Progenitor cell of endocrine pancreas (in vitro differentiated cells): Measurements from ENCODE around the gene SMAD3. TPM values are rescaled to one million over a fixed set of nuclear protein-coding genes. Genes with fewer than 3 reads are reported as not detected.
A peak's percentile ranks its signal among the peaks of the same experiment; 100 is the strongest.

Source experiments
- DNase-seq: peaks from one replicate; pipeline ENCODE4 v3.0.0; 2021; ENCODE audit warnings: low spot score; ENCODE audit not compliant: unreplicated experiment
- H3K27ac Mint-ChIP-seq: 2 replicates; pipeline ENCODE4 v1.8.0; 2021; ENCODE audit warnings: mild to moderate bottlenecking, moderate library complexity, mixed read lengths
- H3K27me3 Mint-ChIP-seq: 2 replicates; pipeline ENCODE4 v1.8.0; 2021; ENCODE audit warnings: mixed read lengths
- H3K36me3 Mint-ChIP-seq: 2 replicates; pipeline ENCODE4 v1.8.0; 2022; ENCODE audit warnings: mixed read lengths; ENCODE audit not compliant: insufficient read depth
- H3K4me1 Mint-ChIP-seq: 2 replicates; pipeline ENCODE4 v1.8.0; 2021; ENCODE audit warnings: low read depth, mixed read lengths
- H3K4me3 Mint-ChIP-seq: 2 replicates; pipeline ENCODE4 v1.8.0; 2021; ENCODE audit warnings: low read depth, mild to moderate bottlenecking, moderate library complexity, mixed read lengths
- H3K9me3 Mint-ChIP-seq: 2 replicates; pipeline ENCODE4 v1.8.0; 2021; ENCODE audit warnings: low read depth, mixed read lengths
- total RNA-seq: library from RNA; stranded (reverse); gene quantifications from 2 replicates; pipeline ENCODE4 v1.2.1, GENCODE V29; 2021
- TF ChIP-seq, protein P1 (sequence below): fragments of 200-600 bp; sonication (generic); IDR thresholded peaks from one replicate; pipeline ENCODE4 v1.5.0; 2021; ENCODE audit warnings: antibody characterized with exemption, mild to moderate bottlenecking; ENCODE audit not compliant: unreplicated experiment

Gene SMAD3
- total RNA-seq, 1 donor from 2014 or later: 51.3 TPM

DNA sequence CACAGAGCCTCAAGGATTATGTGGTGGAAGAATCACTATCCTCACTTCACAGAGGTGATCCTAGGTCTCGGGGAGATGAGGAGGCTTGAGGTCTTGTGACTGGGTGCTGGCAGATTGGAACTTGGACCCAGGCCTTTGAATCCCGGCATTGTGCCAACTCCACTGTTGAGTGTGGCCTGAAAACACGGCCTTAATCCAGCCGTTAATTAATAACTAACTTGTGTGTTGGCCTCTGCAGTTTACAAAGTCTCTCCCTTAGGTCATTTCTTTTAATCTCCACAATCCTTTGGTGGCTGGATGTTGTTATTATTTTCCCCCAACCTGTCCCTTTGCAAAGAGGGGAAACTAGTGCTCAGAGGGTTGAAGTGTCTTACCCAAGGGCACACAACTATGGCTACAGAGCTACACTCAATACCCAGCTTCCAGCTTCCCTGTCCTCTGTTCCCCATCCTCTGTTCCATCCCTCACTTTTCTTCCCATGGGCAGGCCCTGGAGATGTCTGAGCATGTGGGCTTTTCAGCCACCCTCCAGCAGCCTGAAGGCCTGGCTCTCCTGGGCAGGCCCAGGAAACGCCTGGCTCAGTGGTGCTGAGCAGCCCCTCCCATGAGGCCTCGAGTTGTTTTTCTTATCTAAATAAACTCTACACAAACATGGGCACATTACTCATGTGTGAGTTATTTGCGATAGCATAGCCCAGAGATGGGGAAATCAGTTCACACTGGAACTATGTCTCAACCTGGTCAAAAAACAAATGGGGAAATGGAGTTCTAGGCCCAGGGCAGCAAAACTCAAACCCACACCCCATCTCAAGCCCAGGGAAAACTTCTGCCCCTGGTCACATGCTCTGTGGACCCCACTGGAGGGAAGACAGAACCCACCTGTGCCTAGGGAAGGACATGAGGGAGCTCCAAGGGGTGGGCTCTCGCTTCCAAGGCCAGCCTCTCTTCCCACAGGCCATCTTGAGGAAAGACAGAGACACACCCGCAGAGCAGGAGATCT lies 16.8 kb upstream of the SMAD3 start:
- Mint-ChIP-seq H3K27me3 (no peaks in the 10 kb centered on the region), H3K36me3 (no peaks in the 10 kb centered on the region), H3K4me3 (no peak overlapping the region), H3K9me3 (no peaks in the 10 kb centered on the region), H3K4me1 (peaks cover 39% of the 10 kb centered on the region), H3K27ac (peak overlapping the region; percentile 92)
- TF ChIP-seq, protein P1, sequence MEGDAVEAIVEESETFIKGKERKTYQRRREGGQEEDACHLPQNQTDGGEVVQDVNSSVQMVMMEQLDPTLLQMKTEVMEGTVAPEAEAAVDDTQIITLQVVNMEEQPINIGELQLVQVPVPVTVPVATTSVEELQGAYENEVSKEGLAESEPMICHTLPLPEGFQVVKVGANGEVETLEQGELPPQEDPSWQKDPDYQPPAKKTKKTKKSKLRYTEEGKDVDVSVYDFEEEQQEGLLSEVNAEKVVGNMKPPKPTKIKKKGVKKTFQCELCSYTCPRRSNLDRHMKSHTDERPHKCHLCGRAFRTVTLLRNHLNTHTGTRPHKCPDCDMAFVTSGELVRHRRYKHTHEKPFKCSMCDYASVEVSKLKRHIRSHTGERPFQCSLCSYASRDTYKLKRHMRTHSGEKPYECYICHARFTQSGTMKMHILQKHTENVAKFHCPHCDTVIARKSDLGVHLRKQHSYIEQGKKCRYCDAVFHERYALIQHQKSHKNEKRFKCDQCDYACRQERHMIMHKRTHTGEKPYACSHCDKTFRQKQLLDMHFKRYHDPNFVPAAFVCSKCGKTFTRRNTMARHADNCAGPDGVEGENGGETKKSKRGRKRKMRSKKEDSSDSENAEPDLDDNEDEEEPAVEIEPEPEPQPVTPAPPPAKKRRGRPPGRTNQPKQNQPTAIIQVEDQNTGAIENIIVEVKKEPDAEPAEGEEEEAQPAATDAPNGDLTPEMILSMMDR: no peak
- no peak for DNase-seq

DNA sequence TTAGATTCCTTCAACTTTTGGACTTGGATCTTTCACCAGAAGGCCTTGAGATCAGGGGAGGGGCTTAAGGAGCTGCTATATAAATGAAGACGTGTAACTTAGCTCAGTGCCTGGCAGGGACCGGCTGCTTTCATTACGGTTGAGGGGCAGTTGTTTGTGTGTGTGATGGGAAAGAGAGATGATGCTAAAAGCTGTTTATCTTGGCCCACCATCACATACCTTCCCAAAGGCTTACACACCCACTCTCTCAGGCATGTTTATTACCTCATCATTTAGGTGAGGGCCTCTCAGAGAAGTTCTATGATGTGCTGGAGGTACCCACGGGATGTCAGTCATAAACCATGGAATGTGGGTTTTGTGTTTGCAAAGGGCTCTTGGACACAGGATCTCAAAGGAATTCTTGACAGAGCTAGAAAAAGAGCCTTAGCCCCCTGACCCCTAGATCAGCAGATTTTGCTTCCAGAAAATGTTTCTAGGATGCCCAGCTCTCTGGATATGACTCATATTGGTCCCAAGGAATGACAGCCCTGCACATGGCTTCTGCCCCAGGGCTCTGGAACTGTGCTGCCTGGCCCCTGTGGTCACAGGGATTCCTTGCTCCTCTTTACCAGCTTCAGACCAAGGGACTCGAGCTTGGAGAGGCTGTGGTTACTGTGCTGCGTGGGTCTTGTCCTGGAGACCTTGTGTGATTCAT lies 15.9 kb upstream of the SMAD3 start:
- TF ChIP-seq, protein P1: no peak
- Mint-ChIP-seq H3K9me3 (no peaks in the 10 kb centered on the region), H3K27ac (peak overlapping the region; percentile 42), H3K36me3 (no peaks in the 10 kb centered on the region), H3K4me1 (peaks cover 35% of the 10 kb centered on the region), H3K4me3 (no peak overlapping the region), H3K27me3 (no peaks in the 10 kb centered on the region)
- no peak for DNase-seq

DNA sequence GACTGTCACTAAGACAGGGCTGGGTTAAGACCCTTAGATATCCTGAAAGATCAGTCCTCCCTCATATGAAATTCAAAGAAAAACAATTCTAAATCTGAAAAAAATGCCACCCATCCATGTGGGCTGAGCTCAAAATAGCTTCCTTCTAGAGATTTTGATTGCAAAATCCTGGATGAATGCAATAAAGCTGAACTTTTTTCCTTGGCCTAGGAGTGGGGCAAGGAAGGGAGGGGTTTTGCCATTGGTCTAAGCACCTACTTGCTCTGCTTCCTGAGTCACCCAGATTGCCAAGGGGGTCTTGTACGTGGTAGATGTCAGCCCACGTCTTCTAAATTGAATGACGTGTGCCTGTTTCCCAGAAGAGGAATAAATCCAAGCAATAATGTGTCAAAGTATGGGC lies 15.3 kb upstream of the SMAD3 start:
- peaks cover 32% of the 10 kb centered on the region for H3K4me1 Mint-ChIP-seq
- no peaks in the 10 kb centered on the region for H3K27me3 Mint-ChIP-seq
- no peaks in the 10 kb centered on the region for H3K36me3 Mint-ChIP-seq
- H3K9me3 Mint-ChIP-seq: no peaks in the 10 kb centered on the region
- TF ChIP-seq, protein P1: no peak
- no peak overlapping the region for H3K4me3 Mint-ChIP-seq
- DNase-seq: no peak
- no peak overlapping the region for H3K27ac Mint-ChIP-seq

DNA sequence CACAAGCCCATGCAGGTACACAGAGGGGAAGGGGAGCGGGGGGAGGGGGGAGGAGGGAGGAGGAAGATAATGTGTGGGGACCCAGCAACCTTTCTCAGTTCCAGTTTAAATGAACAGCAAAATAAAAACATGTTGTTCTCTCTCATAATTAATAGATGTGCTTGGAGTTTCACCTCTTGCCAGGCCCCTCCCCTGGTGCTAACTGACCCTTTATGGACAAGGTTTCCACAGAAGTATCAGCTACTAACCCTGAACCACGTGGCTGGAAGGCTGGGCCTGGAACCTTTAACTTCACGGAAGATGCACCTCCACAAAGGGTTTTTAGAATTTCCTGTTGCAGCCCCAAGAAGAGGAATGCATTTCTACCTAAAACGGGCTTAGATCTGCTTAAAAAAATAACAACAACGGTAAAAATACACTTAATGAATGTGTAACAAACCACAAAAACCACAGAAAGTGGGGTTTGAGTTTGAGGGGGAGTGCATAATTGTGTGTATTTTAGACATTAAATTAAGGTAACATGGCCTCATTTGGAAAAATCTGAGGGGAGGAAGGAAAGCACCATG lies 14.8 kb upstream of the SMAD3 start:
- no peak for DNase-seq
- no peaks in the 10 kb centered on the region for H3K27me3 Mint-ChIP-seq
- no peaks in the 10 kb centered on the region for H3K36me3 Mint-ChIP-seq
- H3K9me3 Mint-ChIP-seq: no peaks in the 10 kb centered on the region
- H3K27ac Mint-ChIP-seq: no peak overlapping the region
- H3K4me3 Mint-ChIP-seq: no peak overlapping the region
- peaks cover 32% of the 10 kb centered on the region for H3K4me1 Mint-ChIP-seq
- TF ChIP-seq, protein P1: no peak
